Measurements from ENCODE around the gene TOR1A.

DNA sequence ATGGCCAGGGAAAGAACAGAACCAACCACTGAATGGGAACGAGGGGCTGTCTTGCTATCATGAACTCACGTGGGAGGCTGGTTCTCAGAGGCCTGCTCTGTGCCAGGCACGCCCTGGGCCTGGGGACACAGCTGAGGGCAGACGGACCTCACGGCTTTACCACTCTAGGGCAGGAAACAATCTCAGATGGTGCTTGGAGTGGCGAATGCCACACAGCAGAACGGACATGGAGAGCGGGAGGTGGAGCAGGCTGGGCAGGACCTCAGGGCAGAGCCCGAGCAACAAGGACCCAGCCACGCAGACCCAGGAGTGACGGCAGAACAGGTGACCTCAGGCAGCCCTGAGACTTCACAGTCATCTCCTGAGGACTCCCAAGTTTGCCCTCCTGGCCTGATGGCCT lies 8.7 kb downstream of the TOR1A start:
- TF ChIP-seq, protein P1, sequence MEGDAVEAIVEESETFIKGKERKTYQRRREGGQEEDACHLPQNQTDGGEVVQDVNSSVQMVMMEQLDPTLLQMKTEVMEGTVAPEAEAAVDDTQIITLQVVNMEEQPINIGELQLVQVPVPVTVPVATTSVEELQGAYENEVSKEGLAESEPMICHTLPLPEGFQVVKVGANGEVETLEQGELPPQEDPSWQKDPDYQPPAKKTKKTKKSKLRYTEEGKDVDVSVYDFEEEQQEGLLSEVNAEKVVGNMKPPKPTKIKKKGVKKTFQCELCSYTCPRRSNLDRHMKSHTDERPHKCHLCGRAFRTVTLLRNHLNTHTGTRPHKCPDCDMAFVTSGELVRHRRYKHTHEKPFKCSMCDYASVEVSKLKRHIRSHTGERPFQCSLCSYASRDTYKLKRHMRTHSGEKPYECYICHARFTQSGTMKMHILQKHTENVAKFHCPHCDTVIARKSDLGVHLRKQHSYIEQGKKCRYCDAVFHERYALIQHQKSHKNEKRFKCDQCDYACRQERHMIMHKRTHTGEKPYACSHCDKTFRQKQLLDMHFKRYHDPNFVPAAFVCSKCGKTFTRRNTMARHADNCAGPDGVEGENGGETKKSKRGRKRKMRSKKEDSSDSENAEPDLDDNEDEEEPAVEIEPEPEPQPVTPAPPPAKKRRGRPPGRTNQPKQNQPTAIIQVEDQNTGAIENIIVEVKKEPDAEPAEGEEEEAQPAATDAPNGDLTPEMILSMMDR (conservative IDR thresholded peaks at IDR 0.05; ENCODE audit: low read depth in 2 of 2): no peak
- no peak for TF ChIP-seq POLR2AphosphoS5 (IDR thresholded peaks at IDR 0.05; ENCODE audit: low read depth)
- no peak for TF ChIP-seq EZH2 (IDR thresholded peaks at IDR 0.05; ENCODE audit: low read depth, unreplicated experiment)

Data from GM23338 (cell line).